HFF-Myc (cell line): ENCODE results near the gene TYSND1.
A peak's percentile ranks its signal among the peaks of the same experiment; 100 is the strongest.
"Not testable (repeated sequence)": the region's sequence is repeated elsewhere in the genome, so short reads cannot be mapped to it uniquely, and the experiment has no call there.

Experiments used
- DNase-seq: peaks from one replicate; pipeline ENCODE4 v3.0.0-alpha.2; 2011; ENCODE audit warnings: low read depth; ENCODE audit errors: extremely low read depth
- H3K4me3 ChIP-seq: replicated peaks from 2 replicates; pipeline ENCODE4 v1.5.1; 2011; ENCODE audit warnings: low read depth, mild to moderate bottlenecking, control low read depth, low read length
- TF ChIP-seq, protein P1 (sequence below): IDR thresholded peaks from 2 replicates; pipeline ENCODE4 v1.5.1; 2012; ENCODE audit warnings: mild to moderate bottlenecking, low read depth, low read length, control low read depth; ENCODE audit errors: missing control alignments

TYSND1 gene

DNA sequence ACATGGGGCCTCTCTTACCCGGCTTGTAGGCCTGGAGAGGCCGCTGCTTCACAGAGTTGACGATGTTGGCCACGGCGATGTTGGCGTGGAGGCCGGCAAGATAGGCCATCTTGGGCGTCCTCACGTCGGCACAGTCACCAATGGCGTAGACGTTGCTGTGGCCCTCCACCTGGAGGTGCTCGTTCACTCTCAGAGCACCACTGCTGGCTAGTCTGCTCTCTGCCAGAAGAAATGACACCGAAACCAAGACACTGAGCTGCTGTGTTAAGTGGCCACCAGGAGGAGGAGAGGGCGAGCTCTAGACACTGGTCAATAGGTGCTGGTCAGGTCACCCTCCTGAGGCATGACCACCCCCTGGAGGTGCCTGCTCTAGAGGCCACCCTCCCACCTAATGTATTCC is 31.6 kb downstream of the TYSND1 start:
- TF ChIP-seq, protein P1, sequence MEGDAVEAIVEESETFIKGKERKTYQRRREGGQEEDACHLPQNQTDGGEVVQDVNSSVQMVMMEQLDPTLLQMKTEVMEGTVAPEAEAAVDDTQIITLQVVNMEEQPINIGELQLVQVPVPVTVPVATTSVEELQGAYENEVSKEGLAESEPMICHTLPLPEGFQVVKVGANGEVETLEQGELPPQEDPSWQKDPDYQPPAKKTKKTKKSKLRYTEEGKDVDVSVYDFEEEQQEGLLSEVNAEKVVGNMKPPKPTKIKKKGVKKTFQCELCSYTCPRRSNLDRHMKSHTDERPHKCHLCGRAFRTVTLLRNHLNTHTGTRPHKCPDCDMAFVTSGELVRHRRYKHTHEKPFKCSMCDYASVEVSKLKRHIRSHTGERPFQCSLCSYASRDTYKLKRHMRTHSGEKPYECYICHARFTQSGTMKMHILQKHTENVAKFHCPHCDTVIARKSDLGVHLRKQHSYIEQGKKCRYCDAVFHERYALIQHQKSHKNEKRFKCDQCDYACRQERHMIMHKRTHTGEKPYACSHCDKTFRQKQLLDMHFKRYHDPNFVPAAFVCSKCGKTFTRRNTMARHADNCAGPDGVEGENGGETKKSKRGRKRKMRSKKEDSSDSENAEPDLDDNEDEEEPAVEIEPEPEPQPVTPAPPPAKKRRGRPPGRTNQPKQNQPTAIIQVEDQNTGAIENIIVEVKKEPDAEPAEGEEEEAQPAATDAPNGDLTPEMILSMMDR = no peak
- no peak for DNase-seq
- no peak overlapping the region for H3K4me3 ChIP-seq

DNA sequence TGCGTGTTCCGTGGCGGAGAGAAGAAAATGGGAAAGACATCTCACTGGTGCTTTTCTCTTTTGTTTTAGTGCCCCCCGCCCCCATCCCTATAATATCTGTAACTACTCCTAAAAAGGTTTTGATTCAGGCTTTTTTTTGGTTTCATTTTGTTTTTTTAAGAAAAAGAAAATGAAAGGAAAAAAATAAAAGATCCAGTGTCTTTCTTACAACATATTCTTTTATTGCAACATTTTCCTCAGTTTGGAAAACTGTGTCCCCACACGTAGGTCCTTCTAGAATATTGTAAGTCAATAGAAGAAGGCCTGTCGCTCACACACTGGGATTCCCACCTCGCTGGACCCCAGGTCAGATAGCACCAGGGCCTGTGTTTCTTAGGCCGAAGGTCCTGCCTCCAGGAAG is 34.4 kb downstream of the TYSND1 start:
- DNase-seq = no peak
- TF ChIP-seq, protein P1 = no peak
- no peak overlapping the region for H3K4me3 ChIP-seq

DNA sequence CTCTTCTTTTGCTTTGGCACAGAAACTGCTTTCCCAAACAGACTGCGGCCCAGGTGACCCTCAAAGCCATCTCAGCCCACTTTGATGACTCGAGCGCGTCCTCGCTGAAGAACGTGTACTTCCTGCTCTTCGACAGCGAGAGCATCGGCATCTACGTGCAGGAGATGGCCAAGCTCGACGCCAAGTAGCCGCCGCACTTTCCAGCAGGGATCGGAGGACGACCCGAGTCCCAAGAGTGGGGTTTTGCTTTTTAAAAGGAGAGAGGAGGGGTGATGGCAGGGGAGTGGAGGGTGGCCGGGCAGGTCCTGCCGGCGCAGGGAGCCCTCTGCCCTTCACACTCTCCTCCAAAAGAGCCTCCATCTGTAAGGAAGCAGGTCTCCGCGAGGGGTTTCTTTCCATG is 35.0 kb downstream of the TYSND1 start:
- no peak for DNase-seq
- TF ChIP-seq, protein P1 = no peak
- no peak overlapping the region for H3K4me3 ChIP-seq

DNA sequence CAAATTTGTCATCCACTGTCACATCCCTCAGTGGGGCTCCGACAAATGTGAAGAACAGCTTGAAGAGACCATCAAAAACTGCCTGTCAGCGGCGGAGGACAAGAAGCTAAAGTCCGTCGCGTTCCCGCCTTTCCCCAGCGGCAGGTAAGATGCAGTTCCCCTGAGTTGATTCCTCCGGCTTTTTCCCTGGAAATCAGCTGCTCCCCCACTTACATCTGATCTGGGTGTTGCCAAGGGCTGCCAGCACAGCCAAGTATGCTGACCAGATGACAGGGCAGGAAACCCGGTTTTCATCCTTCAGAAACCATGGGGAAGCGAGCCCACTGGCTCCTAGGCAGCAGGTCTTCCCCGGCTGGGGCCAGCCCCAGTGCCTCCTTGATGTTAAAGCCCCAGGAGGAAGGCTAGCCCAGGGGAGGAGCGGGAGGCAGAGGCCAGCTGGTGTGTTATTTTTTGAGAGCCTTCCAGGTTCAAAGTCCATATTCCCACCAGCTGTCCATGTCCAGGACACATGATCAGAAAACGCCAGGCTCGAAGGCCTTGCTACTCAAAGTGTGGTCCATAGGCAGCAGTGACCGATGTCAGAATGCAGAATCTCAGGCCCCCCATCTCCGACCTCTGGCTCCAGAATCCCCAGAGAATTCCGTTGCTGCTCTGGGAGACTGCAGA is 37.3 kb downstream of the TYSND1 start:
- H3K4me3 ChIP-seq = no peak overlapping the region
- no peak for DNase-seq
- TF ChIP-seq, protein P1 = no peak

DNA sequence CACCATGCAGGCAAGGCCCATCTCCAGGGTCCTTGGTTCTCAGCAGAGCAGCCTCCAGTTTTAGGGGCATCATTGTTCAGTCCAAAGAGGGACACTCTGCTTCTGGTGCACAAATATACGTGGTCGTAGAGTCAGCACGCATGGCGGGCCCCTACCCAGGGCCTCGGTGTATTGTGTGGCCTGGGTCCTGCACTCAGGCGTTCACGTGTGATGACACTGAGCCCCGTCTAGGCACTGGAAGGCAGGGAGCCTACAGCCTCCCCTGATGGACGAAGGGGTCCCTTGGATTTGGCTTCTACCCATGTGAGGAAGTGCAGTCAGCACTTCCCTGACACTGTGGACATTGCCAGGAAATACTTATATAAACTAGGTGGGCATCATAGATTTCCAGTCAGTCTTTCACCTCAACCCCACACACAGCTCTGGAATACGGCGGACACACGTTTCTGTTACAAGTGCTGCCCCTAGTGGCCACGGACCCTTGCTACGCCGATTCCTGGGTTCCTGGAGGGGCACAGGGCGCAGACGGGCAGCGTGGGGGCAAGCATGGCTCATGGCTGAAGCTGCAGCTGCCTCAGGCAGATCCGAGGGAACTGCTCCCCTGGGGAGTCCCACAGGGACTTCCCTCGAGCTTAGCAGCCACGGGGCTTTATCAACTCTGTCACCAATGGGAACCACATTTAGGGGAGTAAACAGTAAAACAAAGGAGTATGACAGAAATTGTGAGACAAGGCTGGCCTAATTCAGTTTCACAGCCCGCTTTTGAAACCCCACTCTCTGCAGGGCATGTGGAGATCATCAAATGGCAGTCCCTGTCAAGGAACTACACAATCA is 39.3 kb downstream of the TYSND1 start:
- TF ChIP-seq, protein P1 = peak; percentile 56
- no peak for DNase-seq
- H3K4me3 ChIP-seq = no peak overlapping the region

DNA sequence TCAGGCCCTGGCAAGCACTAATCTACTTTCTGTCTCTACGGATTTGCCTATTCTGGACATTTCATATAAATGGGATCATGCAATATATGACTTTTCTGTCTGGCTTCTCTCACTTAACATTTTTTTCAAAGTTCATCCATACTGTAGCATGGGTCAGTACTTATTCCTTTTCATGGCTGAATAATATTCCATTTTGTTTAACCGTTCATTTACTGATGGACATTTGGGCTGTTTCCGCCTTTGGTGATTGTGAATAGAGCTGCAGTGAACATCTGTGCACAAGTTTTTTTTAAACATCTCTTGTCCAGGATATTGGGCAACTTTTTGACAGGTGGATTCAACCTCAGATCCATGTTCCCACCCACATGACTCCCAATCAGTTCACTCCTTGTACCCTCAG is 44.8 kb downstream of the TYSND1 start:
- TF ChIP-seq, protein P1 = no peak
- DNase-seq = no peak
- H3K4me3 ChIP-seq = no peak overlapping the region

DNA sequence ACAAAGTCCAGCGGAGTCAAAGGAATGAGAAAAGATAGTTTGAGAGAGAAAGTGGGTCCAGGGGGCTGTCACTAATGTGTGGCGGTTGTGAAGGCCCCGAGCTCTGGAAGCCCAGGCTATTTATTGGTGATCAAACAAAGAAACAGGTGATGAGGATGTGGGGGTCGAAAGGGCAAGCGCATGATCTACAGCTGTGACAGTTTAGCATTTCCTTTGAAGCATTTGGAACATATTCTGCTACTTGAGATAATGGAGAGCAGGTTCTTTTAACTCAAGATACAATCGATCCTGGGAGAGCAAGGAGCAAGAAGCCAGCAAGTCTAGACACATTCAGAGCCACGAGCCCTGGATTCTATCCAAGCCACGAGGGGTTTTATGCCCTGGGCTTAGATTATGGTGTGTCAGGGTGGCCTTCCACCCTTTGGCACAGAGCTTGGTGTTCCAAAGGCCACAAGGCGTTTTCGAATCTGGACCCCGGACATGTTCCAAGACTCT is 45.4 kb downstream of the TYSND1 start:
- not testable (repeated sequence) for H3K4me3 ChIP-seq, DNase-seq
